Measurements from ENCODE around the gene TEX29. TPM values are rescaled to one million over a fixed set of nuclear protein-coding genes. Genes with fewer than 3 reads are reported as not detected.

Gene TEX29
- total and polyA plus RNA-seq, 2 of the 4 experiments (the other 2 are of a cell fraction): 0.46 TPM; not detected in 1

DNA sequence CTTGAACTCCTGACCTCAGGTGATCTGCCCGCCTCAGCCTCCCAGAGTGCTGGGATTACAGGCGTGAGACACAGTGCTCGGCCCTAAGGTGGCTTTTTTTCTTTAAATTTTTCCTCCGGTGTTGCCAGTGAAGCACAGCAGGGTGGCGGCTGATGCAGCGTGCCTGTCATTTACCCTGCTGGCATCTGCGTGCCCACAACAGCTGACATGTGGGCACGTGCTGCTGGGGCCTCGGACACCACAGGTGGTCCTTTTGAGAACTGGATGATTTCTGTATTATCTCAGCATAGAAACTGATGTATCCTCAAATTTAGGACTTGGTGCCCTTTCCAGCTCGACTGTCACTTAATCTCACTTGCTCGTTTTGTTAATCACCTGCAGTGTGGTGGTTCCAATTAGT, 31.2 kb upstream of the TEX29 start:
- WGBS, 2 experiments (ENCODE audit: extremely low coverage in 2 of 2, insufficient read length in 1 of 2): 89% methylated on average over 3 of the region's 11 CpGs; no CpG with 5 or more reads in 1 of the 2 experiments
- intact Hi-C loops (cut with micrococcal nuclease) (no loop called here), in situ Hi-C loops (cut with MboI; ENCODE audit: low sequenced_read_pairs) (no loop called here), dilution Hi-C loops (cut with HindIII; ENCODE audit: low sequenced_read_pairs, unreplicated experiment) (no loop called here)
- no peaks in the 10 kb centered on the region for H3K27me3 ChIP-seq (ENCODE audit: control insufficient read depth, insufficient read depth, low read length)
- H3K18ac ChIP-seq (ENCODE audit: low read depth, low read length): no peak overlapping the region
- H2BK20ac ChIP-seq (ENCODE audit: low read depth, low read length): no peak overlapping the region
- no peak overlapping the region for H3K4me2 ChIP-seq (ENCODE audit: low read depth, low read length)
- no peaks in the 10 kb centered on the region for H3K9me3 ChIP-seq (ENCODE audit: control insufficient read depth, insufficient read depth, low read length)
- H2AK5ac ChIP-seq (ENCODE audit: low read depth, low read length): no peak overlapping the region
- H4K8ac ChIP-seq (ENCODE audit: low read depth in 2 of 2, low read length in 2 of 2): no peak overlapping the region
- H4K5ac ChIP-seq (ENCODE audit: low read depth, low read length): no peak overlapping the region
- BruUV-seq (replicated peaks): no TSS peak
- CTCF ChIA-PET: interaction anchor here (0.6 kb wide), 1 partner anchor 48 kb away, joined by 4 read pairs; no protein-coding TSS in a partner anchor
- H3K79me1 ChIP-seq (ENCODE audit: low read depth in 1 of 2, low read length in 2 of 2): peaks cover 6 to 28% of the 10 kb centered on the region in 2 experiments; a peak in 3 of 4 replicates
- no peak overlapping the region for H2BK5ac ChIP-seq (ENCODE audit: low read depth, low read length, poor library complexity, severe bottlenecking)
- H3K36me3 ChIP-seq (ENCODE audit: control insufficient read depth, insufficient read depth, low read length): peaks cover 59% of the 10 kb centered on the region
- no peak overlapping the region for H3K56ac ChIP-seq (ENCODE audit: extremely low read depth, insufficient read depth, low read length)
- H3K4me3 ChIP-seq (ENCODE audit: insufficient read depth, low read depth, low read length): no peak overlapping the region
- no peak overlapping the region for H2AK9ac ChIP-seq (replicated peaks; ENCODE audit: low read depth, low read length, poor library complexity)
- no peak overlapping the region for H3K4ac ChIP-seq (ENCODE audit: low read depth, low read length)
- no peak overlapping the region for H3K14ac ChIP-seq (replicated peaks; ENCODE audit: low read depth, low read length)
- H3K23ac ChIP-seq (ENCODE audit: low read depth, low read length): no peak overlapping the region
- H2BK120ac ChIP-seq (ENCODE audit: low read depth, low read length): no peak overlapping the region
- H2BK15ac ChIP-seq (ENCODE audit: low read depth, low read length): no peak overlapping the region
- H4K91ac ChIP-seq (ENCODE audit: insufficient read depth, low read depth, low read length): no peak overlapping the region
- H4K20me1 ChIP-seq (ENCODE audit: insufficient read depth, low read length): no peaks in the 10 kb centered on the region
- ATAC-seq (ENCODE audit: low read depth): no peak
- no peak for DNase-seq
- H2AFZ ChIP-seq (replicated peaks; ENCODE audit: low read length, poor library complexity): no peak overlapping the region
- H3K4me1 ChIP-seq (ENCODE audit: control insufficient read depth, insufficient read depth, low read length): no peaks in the 10 kb centered on the region
- peaks cover 8% of the 10 kb centered on the region; the same call in 1 of the 2 replicates for H3K9me1 ChIP-seq (ENCODE audit: insufficient read depth, low read length)
- no peak for TF ChIP-seq NFE2L2 (IDR thresholded peaks at IDR 0.05; ENCODE audit: low read depth, low read length)
- TF ChIP-seq POLR2A (IDR thresholded peaks at IDR 0.05; ENCODE audit: low read depth, low read length): no peak
- TF ChIP-seq, protein P1, sequence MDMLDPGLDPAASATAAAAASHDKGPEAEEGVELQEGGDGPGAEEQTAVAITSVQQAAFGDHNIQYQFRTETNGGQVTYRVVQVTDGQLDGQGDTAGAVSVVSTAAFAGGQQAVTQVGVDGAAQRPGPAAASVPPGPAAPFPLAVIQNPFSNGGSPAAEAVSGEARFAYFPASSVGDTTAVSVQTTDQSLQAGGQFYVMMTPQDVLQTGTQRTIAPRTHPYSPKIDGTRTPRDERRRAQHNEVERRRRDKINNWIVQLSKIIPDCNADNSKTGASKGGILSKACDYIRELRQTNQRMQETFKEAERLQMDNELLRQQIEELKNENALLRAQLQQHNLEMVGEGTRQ (IDR thresholded peaks at IDR 0.05; ENCODE audit: low read depth, low read length): no peak
- no peak for TF ChIP-seq MXI1 (IDR thresholded peaks at IDR 0.05; ENCODE audit: borderline replicate concordance, low read depth, low read length)
- no peak for TF ChIP-seq CHD1 (IDR thresholded peaks at IDR 0.05; ENCODE audit: low read depth, low read length)
- H3K27ac ChIP-seq (ENCODE audit: insufficient read depth, low read length): no peak overlapping the region
- H3K9ac ChIP-seq (ENCODE audit: low read depth, low read length): no peak overlapping the region
- POLR2A ChIA-PET (ENCODE audit: unreplicated experiment): no interaction called here

Data from IMR-90 (cell line).